Activated CD4-positive, alpha-beta memory T cell treated with anti-CD3 and anti-CD28 coated beads for 36 hours (primary cell): ENCODE results near the gene CHST3. TPM values are rescaled to one million over a fixed set of nuclear protein-coding genes. Genes with fewer than 3 reads are reported as not detected.

Experiments
- CTCF ChIA-PET: fragments of 350-600 bp; sonication (Branson Sonifier 250); formaldehyde crosslinking; loops from one replicate; lab custom pipeline; 2021; ENCODE audit warnings: antibody characterized with exemption, inconsistent platforms; lab: Charles Lee
- POLR2A ChIA-PET: fragments of 350-600 bp; sonication (Branson Sonifier 250); formaldehyde crosslinking; loops from one replicate; lab custom pipeline; 2021; ENCODE audit warnings: antibody characterized with exemption; lab: Charles Lee
- DNase-seq: peaks from one replicate; pipeline ENCODE4 v3.0.0-alpha.2; 2020
- H3K27ac Mint-ChIP-seq: one replicate; pipeline ENCODE4 v1.8.0; 2021; ENCODE audit warnings: mixed read lengths
- H3K27me3 Mint-ChIP-seq: one replicate; pipeline ENCODE4 v1.8.0; 2021; ENCODE audit warnings: mixed read lengths
- H3K36me3 Mint-ChIP-seq: one replicate; pipeline ENCODE4 v1.8.0; 2021; ENCODE audit warnings: mixed read lengths
- H3K4me1 Mint-ChIP-seq: one replicate; pipeline ENCODE4 v1.8.0; 2021; ENCODE audit warnings: low read depth, mixed read lengths
- H3K4me3 Mint-ChIP-seq: one replicate; pipeline ENCODE4 v1.8.0; 2021; ENCODE audit warnings: mild to moderate bottlenecking, mixed read lengths
- H3K9me3 Mint-ChIP-seq: one replicate; pipeline ENCODE4 v1.8.0; 2021; ENCODE audit warnings: mixed read lengths
- intact Hi-C: fragments of 100-400 bp; cut with micrococcal nuclease; formaldehyde crosslinking; loops from one replicate; pipeline ENCODE4 v1.15.1; 2023
- total RNA-seq, 2 experiments: library from RNA; stranded (reverse); gene quantifications; one replicate each; pipeline ENCODE4 v1.2.3, GENCODE V29; 2021

CHST3 gene
- total RNA-seq, 2 experiments from 2014 or later: 0.19 to 0.31 TPM

DNA sequence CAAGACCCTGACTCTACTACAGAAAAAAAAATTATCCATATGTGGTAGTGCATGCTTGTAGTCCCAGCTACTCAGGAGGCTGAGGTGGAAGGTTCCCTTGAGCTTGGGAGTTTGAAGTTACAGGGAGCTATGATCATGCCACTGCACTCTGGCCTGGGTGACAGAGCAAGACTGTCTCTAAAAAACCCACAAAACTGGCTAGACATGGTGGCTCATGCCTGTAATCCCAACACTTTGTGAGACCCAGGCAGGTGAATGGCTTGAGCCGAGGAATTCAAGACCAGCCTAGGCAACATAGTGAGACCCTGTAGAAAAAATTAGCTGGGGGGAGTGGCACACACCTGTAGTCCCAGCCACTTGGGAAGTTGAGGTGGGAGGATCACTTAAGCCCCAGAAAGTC, 32.9 kb upstream of the CHST3 start:
- DNase-seq: no peak
- no peak overlapping the region for H3K27ac Mint-ChIP-seq
- POLR2A ChIA-PET: no interaction called here
- no peaks in the 10 kb centered on the region for H3K27me3 Mint-ChIP-seq
- intact Hi-C loops: no loop called here
- H3K36me3 Mint-ChIP-seq: peaks cover 4% of the 10 kb centered on the region
- H3K4me1 Mint-ChIP-seq: peaks cover 19% of the 10 kb centered on the region
- CTCF ChIA-PET: interaction anchor here (1.2 to 3.8 kb wide), 2 partner anchors 35 to 117 kb away, joined by 4 to 17 read pairs; no protein-coding TSS in a partner anchor
- H3K4me3 Mint-ChIP-seq: no peak overlapping the region
- peaks cover 8% of the 10 kb centered on the region for H3K9me3 Mint-ChIP-seq

DNA sequence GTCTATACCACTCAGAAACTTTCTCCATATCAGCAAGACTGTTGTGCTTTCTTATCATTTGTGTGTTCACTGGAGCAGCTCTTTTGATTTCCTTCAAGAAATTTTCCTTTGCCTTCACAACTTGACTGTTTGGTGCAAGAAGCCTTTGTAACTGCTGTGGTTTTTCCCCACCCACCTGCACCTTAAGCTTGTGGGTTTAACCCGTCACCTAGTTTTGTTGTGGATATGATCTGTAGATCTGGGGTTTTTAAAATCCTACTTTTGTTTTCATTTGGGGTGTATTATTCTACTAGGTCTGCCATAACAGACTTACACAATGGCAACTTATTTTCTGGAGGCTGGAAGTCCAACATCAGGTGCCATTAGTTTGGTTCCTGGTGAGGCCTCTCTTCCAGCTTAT, 30.5 kb upstream of the CHST3 start:
- POLR2A ChIA-PET: interaction anchor here (1.1 kb wide), 1 partner anchor 62 kb away, joined by 3 read pairs; no protein-coding TSS in a partner anchor
- peaks cover 4% of the 10 kb centered on the region for H3K36me3 Mint-ChIP-seq
- H3K27ac Mint-ChIP-seq: no peak overlapping the region
- H3K4me1 Mint-ChIP-seq: peaks cover 20% of the 10 kb centered on the region
- CTCF ChIA-PET: interaction anchor here (0.9 to 3.8 kb wide), 4 partner anchors 22 to 403 kb away, joined by 3 to 17 read pairs (median 7); no protein-coding TSS in a partner anchor
- intact Hi-C loops: loop anchor here (1.0 kb wide), 1 partner anchor 52 kb away; no protein-coding TSS in a partner anchor
- H3K27me3 Mint-ChIP-seq: peaks cover 3% of the 10 kb centered on the region
- peak; percentile 80 for DNase-seq
- H3K9me3 Mint-ChIP-seq: peaks cover 8% of the 10 kb centered on the region
- no peak overlapping the region for H3K4me3 Mint-ChIP-seq

DNA sequence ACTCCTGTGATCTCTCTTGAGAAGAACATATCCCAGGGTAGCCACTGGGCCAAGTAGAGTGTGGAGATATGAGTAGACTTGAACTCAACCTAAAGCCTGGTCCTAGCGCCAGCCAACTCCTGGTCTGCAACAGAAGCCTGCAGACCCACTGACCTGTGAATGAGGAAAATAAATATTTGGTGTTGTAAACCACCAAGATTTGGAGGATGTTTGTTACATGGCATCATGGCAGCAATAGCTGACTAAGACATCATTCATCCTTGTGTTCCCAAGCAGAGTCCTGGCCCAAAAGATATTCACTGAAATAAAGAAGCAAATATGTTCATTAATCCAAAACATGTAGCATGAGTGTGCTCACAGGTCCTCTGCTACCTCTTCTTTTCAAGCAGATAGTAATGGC, 26.0 kb upstream of the CHST3 start:
- POLR2A ChIA-PET: interaction anchor here (0.6 kb wide), 1 partner anchor 408 kb away, joined by 5 read pairs; no protein-coding TSS in a partner anchor
- CTCF ChIA-PET: interaction anchor here (1.0 to 1.4 kb wide), 2 partner anchors 18 to 110 kb away, joined by 4 to 5 read pairs; no protein-coding TSS in a partner anchor
- intact Hi-C loops: no loop called here

DNA sequence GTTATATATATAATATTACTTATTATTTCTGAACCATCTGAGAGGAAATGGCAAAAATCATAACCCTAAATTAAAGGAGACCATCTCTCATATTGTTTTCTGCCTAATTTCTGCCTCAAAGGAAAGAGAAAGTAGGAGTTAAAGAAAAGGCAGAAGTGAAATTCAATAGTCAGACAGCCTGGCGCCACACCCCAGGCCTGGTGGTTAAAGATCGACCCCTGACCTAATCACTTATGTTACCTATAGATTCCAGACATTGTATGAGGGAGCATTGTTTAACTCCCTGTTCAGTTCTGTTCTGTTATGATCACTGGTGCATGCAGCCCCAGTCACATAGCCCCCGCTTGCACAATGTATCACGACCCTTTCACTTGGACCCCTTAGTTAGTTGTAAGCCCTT, 24.9 kb upstream of the CHST3 start:
- Mint-ChIP-seq H3K9me3 (peaks cover 24% of the 10 kb centered on the region), H3K27me3 (peaks cover 12% of the 10 kb centered on the region), H3K36me3 (peaks cover 7% of the 10 kb centered on the region), H3K27ac (no peak overlapping the region), H3K4me1 (peaks cover 23% of the 10 kb centered on the region), H3K4me3 (no peak overlapping the region)
- ChIA-PET POLR2A (no interaction called here), CTCF (interaction anchor here (1.0 kb wide), 1 partner anchor 109 kb away, joined by 5 read pairs; no protein-coding TSS in a partner anchor)
- intact Hi-C loops: no loop called here
- DNase-seq: no peak

More for the DNA sequence above, 26.0 kb upstream of the CHST3 start:
- Mint-ChIP-seq H3K27me3 (peaks cover 12% of the 10 kb centered on the region), H3K9me3 (peaks cover 16% of the 10 kb centered on the region), H3K4me3 (no peak overlapping the region), H3K4me1 (peaks cover 33% of the 10 kb centered on the region), H3K36me3 (peaks cover 5% of the 10 kb centered on the region), H3K27ac (no peak overlapping the region)
- DNase-seq: no peak

DNA sequence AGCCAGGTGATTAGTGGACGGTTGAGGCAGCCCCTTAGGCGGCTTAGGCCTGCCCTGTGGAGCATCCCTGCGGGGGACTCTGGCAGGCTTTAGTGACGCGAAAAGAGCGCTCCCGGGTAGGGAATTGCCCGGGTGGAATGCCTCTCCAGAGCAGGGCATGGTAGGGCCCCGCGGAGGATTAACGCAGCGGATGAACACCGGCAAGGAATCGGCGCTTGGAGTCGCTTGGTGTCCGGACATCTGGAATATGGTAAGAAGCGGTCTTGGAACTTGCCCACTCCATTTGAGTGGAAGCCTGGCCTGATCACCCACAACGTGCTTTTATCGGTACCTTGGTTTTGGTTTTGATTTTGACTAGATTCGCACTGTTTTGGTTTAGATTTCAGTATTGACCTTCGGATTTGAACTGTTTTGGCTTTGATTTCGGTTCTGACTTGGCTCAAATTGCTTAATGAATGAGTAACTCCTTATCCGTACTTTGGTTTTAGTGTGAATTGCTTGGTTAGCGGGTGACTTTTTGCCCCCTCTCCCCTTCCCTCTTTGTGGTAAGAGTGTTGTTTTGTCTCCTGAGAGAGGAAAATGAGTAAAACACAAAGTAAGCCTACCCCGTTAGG, 24.2 kb upstream of the CHST3 start:
- H3K36me3 Mint-ChIP-seq: peaks cover 7% of the 10 kb centered on the region
- H3K27ac Mint-ChIP-seq: no peak overlapping the region
- H3K4me3 Mint-ChIP-seq: no peak overlapping the region
- POLR2A ChIA-PET: interaction anchor here (0.7 kb wide), 1 partner anchor 46 kb away, joined by 3 read pairs; no protein-coding TSS in a partner anchor
- DNase-seq: peak; percentile 60
- peaks cover 21% of the 10 kb centered on the region for H3K4me1 Mint-ChIP-seq
- peaks cover 29% of the 10 kb centered on the region for H3K9me3 Mint-ChIP-seq
- CTCF ChIA-PET: no interaction called here
- intact Hi-C loops: no loop called here
- H3K27me3 Mint-ChIP-seq: peaks cover 12% of the 10 kb centered on the region

DNA sequence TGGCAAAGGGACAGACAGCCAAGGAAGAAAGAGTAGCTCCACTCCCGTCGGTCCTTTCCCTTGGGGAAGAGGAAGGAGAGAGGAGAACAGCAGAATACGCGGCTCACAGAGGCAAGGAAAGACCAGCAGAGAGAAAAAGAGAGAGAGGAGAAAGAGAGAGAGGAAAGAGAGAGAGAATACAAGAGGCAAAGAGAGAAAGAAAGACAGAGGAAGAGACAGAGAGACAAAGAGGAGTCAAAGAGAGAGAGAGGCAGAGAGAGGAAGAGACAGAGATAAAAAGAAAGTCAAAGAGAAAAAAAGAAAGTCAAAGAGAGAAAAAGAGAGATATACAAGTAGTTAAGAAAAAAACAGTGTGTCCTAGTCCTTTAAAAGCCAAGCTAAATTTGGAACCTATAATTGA, 23.4 kb upstream of the CHST3 start:
- CTCF ChIA-PET: interaction anchor here (0.6 kb wide), 1 partner anchor 125 kb away, joined by 4 read pairs; no protein-coding TSS in a partner anchor

GRCh38 chr10:71941318-71941717, 22.9 kb upstream of the CHST3 start:
- ChIA-PET CTCF (interaction anchor here (0.6 kb wide), 1 partner anchor 124 kb away, joined by 4 read pairs; no protein-coding TSS in a partner anchor), POLR2A (no interaction called here)
- intact Hi-C loops: no loop called here
- Mint-ChIP-seq H3K9me3 (peaks cover 41% of the 10 kb centered on the region), H3K27me3 (peaks cover 12% of the 10 kb centered on the region), H3K27ac (no peak overlapping the region), H3K36me3 (peaks cover 14% of the 10 kb centered on the region), H3K4me3 (no peak overlapping the region), H3K4me1 (peaks cover 20% of the 10 kb centered on the region)
- DNase-seq: no peak

More for the DNA sequence above, 23.4 kb upstream of the CHST3 start:
- Mint-ChIP-seq H3K4me1 (peaks cover 20% of the 10 kb centered on the region), H3K27ac (no peak overlapping the region), H3K27me3 (peaks cover 12% of the 10 kb centered on the region), H3K4me3 (no peak overlapping the region), H3K9me3 (peaks cover 36% of the 10 kb centered on the region), H3K36me3 (peaks cover 8% of the 10 kb centered on the region)
- intact Hi-C loops: no loop called here
- POLR2A ChIA-PET: interaction anchor here (0.7 kb wide), 1 partner anchor 46 kb away, joined by 3 read pairs; no protein-coding TSS in a partner anchor
- DNase-seq: no peak

DNA sequence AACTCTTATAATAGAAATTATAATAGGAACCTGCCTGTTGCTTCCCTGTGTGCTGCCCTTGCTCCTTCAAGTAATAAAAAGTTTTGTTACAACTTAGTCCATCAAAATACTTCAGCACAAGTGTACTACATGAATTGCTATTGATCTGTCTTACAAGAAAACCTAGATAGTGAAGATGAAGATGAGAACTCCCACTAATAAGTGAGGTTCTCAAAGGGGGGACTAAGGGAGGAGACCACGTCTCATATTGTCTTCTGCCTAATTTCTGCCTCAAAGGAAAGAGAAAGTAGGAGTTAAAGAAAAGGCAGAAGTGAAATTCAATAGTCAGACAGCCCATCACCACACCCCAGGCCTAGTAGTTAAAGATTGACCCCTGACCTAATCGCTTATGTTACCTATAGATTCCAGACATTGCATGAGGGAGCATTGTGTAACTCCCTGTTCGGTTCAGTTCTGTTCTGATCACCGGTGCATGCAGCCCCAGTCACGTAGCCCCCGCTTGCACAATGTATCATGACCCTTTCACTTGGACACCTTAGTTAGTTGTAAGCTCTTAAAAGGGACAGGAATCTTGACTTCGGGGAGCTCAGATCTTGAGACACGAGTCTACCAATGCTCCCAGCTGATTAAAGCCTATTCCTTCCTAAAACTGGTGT, 18.2 kb upstream of the CHST3 start:
- intact Hi-C loops: no loop called here
- no peak for DNase-seq
- Mint-ChIP-seq H3K27ac (no peak overlapping the region), H3K4me3 (no peak overlapping the region), H3K27me3 (peaks cover 9% of the 10 kb centered on the region), H3K9me3 (peaks cover 56% of the 10 kb centered on the region), H3K4me1 (peaks cover 2% of the 10 kb centered on the region), H3K36me3 (peaks cover 31% of the 10 kb centered on the region)
- ChIA-PET CTCF (interaction anchor here (1.2 kb wide), 1 partner anchor 11 kb away, joined by 3 read pairs; no protein-coding TSS in a partner anchor), POLR2A (interaction anchor here (0.6 kb wide), 1 partner anchor 147 kb away, joined by 4 read pairs; no protein-coding TSS in a partner anchor)

- ChIA-PET POLR2A (interaction anchor here (0.6 kb wide), 1 partner anchor 146 kb away, joined by 4 read pairs; no protein-coding TSS in a partner anchor), CTCF (interaction anchor here (1.2 kb wide), 1 partner anchor 10 kb away, joined by 3 read pairs; no protein-coding TSS in a partner anchor)
- intact Hi-C loops: no loop called here
- Mint-ChIP-seq H3K36me3 (peaks cover 31% of the 10 kb centered on the region), H3K4me3 (no peak overlapping the region), H3K4me1 (no peaks in the 10 kb centered on the region), H3K27ac (no peak overlapping the region), H3K27me3 (peaks cover 9% of the 10 kb centered on the region), H3K9me3 (peaks cover 56% of the 10 kb centered on the region)
- DNase-seq: no peak
Observed at GRCh38 chr10:71946700-71947099, 17.5 kb upstream of the CHST3 start.

DNA sequence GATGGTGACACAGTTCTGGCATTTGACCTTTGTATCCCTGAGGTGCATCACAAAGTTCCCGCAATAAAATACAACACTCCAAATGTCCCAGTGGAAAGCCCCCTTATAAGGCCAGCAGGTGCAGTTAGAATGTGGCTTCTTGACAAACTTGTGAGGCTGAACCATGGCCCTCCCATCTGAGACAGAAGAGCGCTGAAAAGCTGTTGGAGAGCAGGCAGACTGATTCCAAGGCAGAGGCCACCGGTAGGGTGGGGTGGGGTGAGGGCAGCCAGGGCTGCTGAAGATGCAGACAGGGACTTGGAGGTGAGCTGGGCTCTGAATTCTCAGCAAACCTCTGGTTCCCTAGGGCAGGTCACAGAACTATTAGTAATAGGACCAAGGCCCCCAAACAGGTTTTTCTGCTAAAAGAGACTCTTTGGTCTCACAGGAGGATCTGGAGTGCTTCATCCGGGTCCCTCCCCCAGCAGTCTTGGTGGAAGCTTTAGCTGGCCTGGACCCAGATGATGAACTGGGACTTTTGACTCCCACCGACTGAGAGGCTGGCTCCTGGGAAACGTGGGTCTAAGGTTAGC, 15.6 kb upstream of the CHST3 start:
- Mint-ChIP-seq H3K27me3 (peaks cover 4% of the 10 kb centered on the region), H3K9me3 (peaks cover 42% of the 10 kb centered on the region), H3K27ac (no peak overlapping the region), H3K36me3 (peaks cover 24% of the 10 kb centered on the region), H3K4me3 (no peak overlapping the region), H3K4me1 (no peaks in the 10 kb centered on the region)
- no peak for DNase-seq
- ChIA-PET CTCF (interaction anchor here (1.2 to 1.7 kb wide), 2 partner anchors 10 to 100 kb away, joined by 3 to 5 read pairs; no protein-coding TSS in a partner anchor), POLR2A (no interaction called here)
- intact Hi-C loops: no loop called here

DNA sequence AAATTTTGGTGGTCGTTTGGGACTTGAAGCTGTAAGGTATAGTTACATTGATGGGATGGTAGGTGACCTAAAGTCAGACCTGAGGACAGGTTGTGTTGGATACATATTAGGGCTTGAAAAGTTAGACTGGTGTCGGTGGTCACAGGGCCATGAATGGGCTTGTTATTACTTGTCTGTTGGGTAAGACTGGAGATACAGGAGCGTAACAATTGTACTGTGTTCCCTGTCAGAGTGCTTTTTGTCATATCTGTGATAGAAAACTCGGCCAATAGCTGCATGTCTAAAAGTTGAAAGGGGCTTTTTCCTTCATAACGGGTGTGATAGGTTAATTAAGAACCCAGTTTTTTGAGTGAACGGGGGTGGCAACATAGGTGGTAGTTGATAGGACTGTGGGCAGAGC, 13.5 kb upstream of the CHST3 start:
- peaks cover 4% of the 10 kb centered on the region for H3K27me3 Mint-ChIP-seq
- CTCF ChIA-PET: interaction anchor here (0.9 kb wide), 1 partner anchor 98 kb away, joined by 3 read pairs; no protein-coding TSS in a partner anchor
- DNase-seq: no peak
- H3K4me3 Mint-ChIP-seq: no peak overlapping the region
- POLR2A ChIA-PET: no interaction called here
- peaks cover 37% of the 10 kb centered on the region for H3K9me3 Mint-ChIP-seq
- peaks cover 32% of the 10 kb centered on the region for H3K36me3 Mint-ChIP-seq
- no peaks in the 10 kb centered on the region for H3K4me1 Mint-ChIP-seq
- intact Hi-C loops: no loop called here
- no peak overlapping the region for H3K27ac Mint-ChIP-seq
